Muscle of arm (tissue), 12 donors: Measurements from ENCODE around the gene EPB41L2. TPM values are rescaled to one million over a fixed set of nuclear protein-coding genes. Genes with fewer than 3 reads are reported as not detected.
"Not testable (repeated sequence)": the region's sequence is repeated elsewhere in the genome, so short reads cannot be mapped to it uniquely, and the experiment has no call there.

ENCODE experiments used
- DNase-seq: peaks from one replicate; pipeline ENCODE4 v3.0.0-alpha.2; 2013
- polyA plus RNA-seq, 12 donors: library from polyadenylated mRNA; unstranded; fragments of 120-200 nt; gene quantifications; one replicate each; pipeline ENCODE4 v1.2.1, GENCODE V29; 2013; ENCODE audit not compliant: insufficient read length in 12 of 12

EPB41L2 gene
- polyA plus RNA-seq, 12 donors: 165 to 362 (median 233) TPM; not detected in 1

- DNase-seq: no peak
These were observed 24.3 kb downstream of the EPB41L2 start for GRCh38 chr6:131038597-131039344.

DNA sequence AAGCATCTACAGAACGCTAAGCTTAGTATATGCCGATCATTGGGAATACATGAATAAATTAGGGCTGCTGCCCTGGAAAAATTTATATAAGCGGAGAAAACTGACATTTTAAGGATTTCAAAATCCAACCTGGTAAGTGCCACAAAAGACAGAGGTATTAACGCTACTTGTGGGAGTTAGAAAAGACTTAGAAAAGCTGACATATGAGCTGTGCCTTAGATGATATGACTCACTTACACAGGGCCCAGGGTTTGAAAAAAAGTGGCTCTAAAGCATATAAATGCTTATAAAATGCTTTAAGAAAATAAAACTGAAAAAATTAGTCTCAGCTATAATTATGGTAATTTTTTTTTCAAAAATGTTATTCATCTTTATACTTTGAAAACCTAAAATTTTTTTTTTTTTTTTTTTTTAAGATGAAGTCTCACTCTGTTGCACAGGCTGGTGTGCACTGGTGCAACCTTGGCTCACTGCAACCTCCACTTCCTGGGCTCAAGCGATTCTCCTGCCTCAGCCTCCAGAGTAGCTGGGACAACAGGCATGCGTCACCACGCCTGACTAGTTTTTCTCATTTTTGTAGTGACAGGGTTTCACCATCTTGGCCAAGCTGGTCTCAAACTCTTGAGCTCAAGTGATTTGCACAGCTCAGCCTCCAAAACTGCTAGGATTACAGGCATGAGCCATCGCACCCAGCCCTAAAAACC lies 25.7 kb downstream of the EPB41L2 start:
- no peak for DNase-seq

GRCh38 chr6:131036601-131037000 lies 26.4 kb downstream of the EPB41L2 start:
- DNase-seq: no peak

DNA sequence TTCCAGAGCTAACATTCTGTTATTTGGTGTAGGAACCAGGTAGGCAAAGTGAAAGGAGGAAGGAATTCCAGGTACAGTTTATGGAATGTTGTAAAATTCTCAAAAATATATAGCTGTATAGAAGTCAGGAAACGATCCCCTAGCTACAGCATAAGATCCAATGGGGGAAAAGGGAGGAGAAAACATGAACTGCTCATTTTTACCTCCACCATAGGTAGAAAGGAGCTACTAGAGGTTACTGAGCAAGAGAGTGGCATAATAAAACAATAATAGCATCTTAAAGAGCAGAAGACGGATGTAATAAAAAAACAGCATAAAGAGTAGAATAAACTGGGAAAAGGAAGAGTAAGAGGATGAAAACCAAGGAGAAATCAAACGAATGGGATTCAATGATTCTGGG lies 26.9 kb downstream of the EPB41L2 start:
- DNase-seq: no peak

GRCh38 chr6:131035582-131035981 lies 27.5 kb downstream of the EPB41L2 start:
- no peak for DNase-seq

DNA sequence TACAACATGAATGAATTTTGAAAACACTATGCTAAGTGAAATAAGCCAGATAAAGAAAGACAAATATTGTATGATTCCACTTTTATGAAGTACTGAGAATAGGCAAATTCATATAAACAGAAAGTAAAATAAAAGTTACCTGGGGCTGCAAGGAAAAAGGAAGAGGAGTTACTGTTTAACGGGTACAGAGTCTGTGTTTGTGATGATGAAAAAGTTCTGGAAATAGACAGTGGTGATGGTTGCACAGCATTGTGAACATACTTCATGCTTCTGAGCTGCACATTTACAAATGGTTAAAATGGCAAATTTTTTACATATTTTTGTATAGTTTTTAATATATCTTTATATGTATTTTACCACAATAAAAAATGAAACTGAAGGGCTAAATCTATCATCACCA lies 29.4 kb downstream of the EPB41L2 start:
- DNase-seq: no peak

DNA sequence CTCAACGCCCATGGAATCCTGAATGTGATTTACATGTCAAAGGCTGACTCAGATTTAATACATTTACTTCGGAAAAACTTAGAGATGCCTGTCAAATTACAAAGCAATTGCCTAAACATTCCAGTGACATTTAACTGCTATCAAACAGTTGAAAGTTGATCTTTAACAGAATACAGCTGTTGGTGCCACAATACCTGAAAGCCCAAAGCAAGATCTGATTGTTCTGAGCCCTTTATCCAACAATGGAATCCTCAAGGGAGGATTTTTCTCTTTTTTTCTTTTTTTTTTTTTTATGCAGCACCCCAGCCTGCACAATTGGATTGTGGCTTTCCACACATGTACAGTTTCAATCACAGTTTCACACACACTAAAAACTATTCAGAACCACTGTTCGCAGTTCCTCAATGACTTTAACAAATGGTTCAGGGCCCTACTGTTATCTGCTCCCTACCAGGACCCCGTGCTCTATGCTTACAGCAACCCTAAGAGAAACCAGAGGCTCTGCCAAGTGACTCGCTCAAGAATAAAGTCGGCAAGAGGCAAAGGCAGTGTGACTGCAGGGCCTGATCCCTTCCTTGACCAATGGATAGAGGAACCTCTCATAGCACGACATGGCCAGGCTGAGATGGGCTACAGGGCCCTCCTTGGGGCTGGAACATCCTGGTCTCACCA lies 33.3 kb downstream of the EPB41L2 start:
- DNase-seq: no peak

DNA sequence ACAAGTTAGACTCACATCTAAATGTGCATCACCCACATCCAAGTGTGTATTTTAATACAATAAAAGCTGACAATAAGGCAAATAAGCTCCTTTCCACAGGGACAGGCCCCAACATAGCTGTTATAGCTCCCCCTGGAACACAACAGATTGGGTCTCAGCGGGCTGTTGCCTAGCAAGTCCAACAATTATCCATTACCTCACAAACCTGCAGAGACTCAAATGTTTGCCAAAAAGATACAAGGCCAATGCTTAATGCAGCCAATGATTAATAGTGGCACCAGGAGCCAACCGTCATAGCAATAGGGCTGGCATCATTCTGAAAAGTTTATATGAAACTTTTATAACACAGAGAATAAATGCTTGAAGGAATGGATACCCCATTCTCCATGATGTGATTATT lies 35.7 kb downstream of the EPB41L2 start:
- no peak for DNase-seq

DNA sequence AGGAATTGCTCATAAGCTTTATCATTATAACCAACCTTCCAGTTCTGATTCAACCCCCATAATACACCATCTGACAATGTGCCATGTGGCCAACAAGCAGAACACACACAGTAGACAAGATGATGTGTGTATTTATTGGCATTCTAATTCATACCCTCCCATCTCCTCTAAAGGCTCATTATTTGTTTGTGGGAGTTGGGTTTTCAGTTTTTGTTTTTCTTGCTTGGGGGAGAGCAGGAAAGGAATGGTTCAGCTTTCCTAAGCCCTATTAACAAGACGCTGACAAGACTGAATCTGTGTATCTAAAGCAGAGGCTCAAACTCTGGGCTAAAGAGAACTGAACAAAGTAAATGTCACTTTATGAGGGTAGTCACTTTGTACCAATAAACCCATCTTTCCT lies 36.8 kb downstream of the EPB41L2 start:
- DNase-seq: no peak

GRCh38 chr6:131024565-131024964 lies 38.5 kb downstream of the EPB41L2 start:
- no peak for DNase-seq

GRCh38 chr6:131023834-131024504 lies 39.1 kb downstream of the EPB41L2 start:
- DNase-seq: no peak

- no peak for DNase-seq
These were observed 40.4 kb downstream of the EPB41L2 start for GRCh38 chr6:131022691-131023090.

GRCh38 chr6:131017962-131018361 lies 45.1 kb downstream of the EPB41L2 start:
- DNase-seq: no peak

GRCh38 chr6:131015630-131016263 lies 47.3 kb downstream of the EPB41L2 start:
- DNase-seq: peak; percentile 69

- DNase-seq: peak; percentile 15
These were observed 47.9 kb downstream of the EPB41L2 start for GRCh38 chr6:131015025-131015591.

DNA sequence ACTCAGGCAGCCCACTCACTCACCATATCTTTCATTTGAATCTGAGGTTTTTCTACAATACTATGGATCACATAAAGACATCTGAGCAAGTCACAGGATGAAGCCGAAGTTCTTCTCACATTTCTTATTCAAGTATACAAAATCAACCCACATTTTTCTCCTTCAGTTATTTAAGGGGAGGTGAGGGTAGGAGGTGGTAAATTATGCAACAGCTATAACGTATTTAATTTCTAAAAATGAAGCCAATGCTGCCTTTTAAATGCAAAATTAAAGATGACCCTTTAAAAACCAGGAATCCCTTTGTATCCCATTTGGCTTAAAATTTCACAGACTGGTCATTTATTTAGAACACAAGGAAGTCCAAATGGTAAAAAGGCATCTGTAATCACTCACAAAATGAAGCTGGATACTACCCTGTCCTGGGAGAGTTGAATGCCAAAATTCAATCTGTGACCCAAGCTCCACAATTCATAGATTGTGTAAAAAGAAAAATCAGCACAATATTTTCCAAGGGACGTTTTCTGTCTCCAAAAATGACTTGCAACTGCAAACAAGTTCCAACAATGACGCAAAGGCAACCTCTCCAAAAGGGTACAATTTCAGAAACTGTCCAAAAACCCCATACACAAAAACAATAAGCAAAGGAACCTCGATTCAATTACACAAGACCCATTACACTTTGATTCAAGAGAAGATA lies 48.8 kb downstream of the EPB41L2 start:
- DNase-seq: peak; percentile 64

GRCh38 chr6:131013495-131013894 lies 49.5 kb downstream of the EPB41L2 start:
- DNase-seq: peak; percentile 46

- DNase-seq: no peak
These were observed 53.3 kb downstream of the EPB41L2 start for GRCh38 chr6:131009790-131010189.

- not testable (repeated sequence) for DNase-seq
These were observed 54.1 kb downstream of the EPB41L2 start for GRCh38 chr6:131008965-131009364.

- not testable (repeated sequence) for DNase-seq
These were observed 55.1 kb downstream of the EPB41L2 start for GRCh38 chr6:131007964-131008363.

- DNase-seq: no peak
These were observed 55.8 kb downstream of the EPB41L2 start for GRCh38 chr6:131007286-131007685.
